ENCODE measurements around the gene FAM20C. TPM values are rescaled to one million over a fixed set of nuclear protein-coding genes. Genes with fewer than 3 reads are reported as not detected.

The FAM20C gene
- total RNA-seq, 3 donors from 2014 or later (not counting 1 experiment from before 2014, with no cell fraction given), result 1.2 to 8.6 (median 3.9) TPM

- Mint-ChIP-seq H3K4me1 (no peaks in the 10 kb centered on the region), H3K36me3 (no peaks in the 10 kb centered on the region), H3K27ac (no peak overlapping the region), H3K4me3 (no peak overlapping the region), H3K9me3 (no peaks in the 10 kb centered on the region), H3K27me3 (ENCODE audit: low read depth in 2 of 2) (no peaks in the 10 kb centered on the region)
- Histone ChIP-seq H3K27ac (ENCODE audit: low read length) (no peak overlapping the region), H3K4me1 (ENCODE audit: control insufficient read depth, insufficient read depth, low read length) (no peaks in the 10 kb centered on the region), H3K27me3 (ENCODE audit: control insufficient read depth, insufficient read depth, low read length) (no peaks in the 10 kb centered on the region), H3K36me3 (ENCODE audit: control insufficient read depth, insufficient read depth, low read length) (no peaks in the 10 kb centered on the region), H3K9me3 (ENCODE audit: control insufficient read depth, insufficient read depth, low read length) (no peaks in the 10 kb centered on the region), H3K4me3 (ENCODE audit: low read length) (no peak overlapping the region)
- 87% methylated on average over 21 of the region's 21 CpGs for WGBS (ENCODE audit: insufficient coverage)
- no peak for TF ChIP-seq CTCF (IDR thresholded peaks at IDR 0.05)
- intact Hi-C loops (cut with micrococcal nuclease), result no loop called here
- ATAC-seq (no peak), DNase-seq (no peak)
Measured at GRCh38 chr7:217781-218180, 25.4 kb downstream of the FAM20C start.

GRCh38 chr7:218316-218715 lies 25.9 kb downstream of the FAM20C start:
- no peak for DNase-seq
- H3K9me3 ChIP-seq (ENCODE audit: control insufficient read depth, insufficient read depth, low read length), result no peaks in the 10 kb centered on the region
- H3K27ac ChIP-seq (ENCODE audit: low read length), result no peak overlapping the region
- no peaks in the 10 kb centered on the region for H3K36me3 Mint-ChIP-seq
- no peaks in the 10 kb centered on the region for H3K36me3 ChIP-seq (ENCODE audit: control insufficient read depth, insufficient read depth, low read length)
- H3K4me3 ChIP-seq (ENCODE audit: low read length), result no peak overlapping the region
- no peak overlapping the region for H3K27ac Mint-ChIP-seq
- no peaks in the 10 kb centered on the region for H3K27me3 ChIP-seq (ENCODE audit: control insufficient read depth, insufficient read depth, low read length)
- TF ChIP-seq CTCF (IDR thresholded peaks at IDR 0.05), result no peak
- H3K4me3 Mint-ChIP-seq, result no peak overlapping the region
- WGBS (ENCODE audit: insufficient coverage), result 95% methylated on average over 24 of the region's 24 CpGs
- intact Hi-C loops (cut with micrococcal nuclease), result no loop called here
- no peaks in the 10 kb centered on the region for H3K4me1 ChIP-seq (ENCODE audit: control insufficient read depth, insufficient read depth, low read length)
- no peaks in the 10 kb centered on the region for H3K4me1 Mint-ChIP-seq
- no peaks in the 10 kb centered on the region for H3K9me3 Mint-ChIP-seq
- no peaks in the 10 kb centered on the region for H3K27me3 Mint-ChIP-seq (ENCODE audit: low read depth in 2 of 2)
- ATAC-seq, result no peak

- DNase-seq (no peak), ATAC-seq (no peak)
- no peaks in the 10 kb centered on the region for H3K36me3 Mint-ChIP-seq
- H3K27ac ChIP-seq (ENCODE audit: low read length), result no peak overlapping the region
- no peak overlapping the region for H3K4me3 ChIP-seq (ENCODE audit: low read length)
- H3K4me3 Mint-ChIP-seq, result no peak overlapping the region
- intact Hi-C loops (cut with micrococcal nuclease), result no loop called here
- no peak for TF ChIP-seq CTCF (IDR thresholded peaks at IDR 0.05)
- WGBS (ENCODE audit: insufficient coverage), result 93% methylated on average over 28 of the region's 28 CpGs
- H3K27me3 ChIP-seq (ENCODE audit: control insufficient read depth, insufficient read depth, low read length), result no peaks in the 10 kb centered on the region
- H3K4me1 ChIP-seq (ENCODE audit: control insufficient read depth, insufficient read depth, low read length), result no peaks in the 10 kb centered on the region
- no peaks in the 10 kb centered on the region for H3K9me3 Mint-ChIP-seq
- no peaks in the 10 kb centered on the region for H3K36me3 ChIP-seq (ENCODE audit: control insufficient read depth, insufficient read depth, low read length)
- no peaks in the 10 kb centered on the region for H3K4me1 Mint-ChIP-seq
- H3K27me3 Mint-ChIP-seq (ENCODE audit: low read depth in 2 of 2), result no peaks in the 10 kb centered on the region
- H3K9me3 ChIP-seq (ENCODE audit: control insufficient read depth, insufficient read depth, low read length), result no peaks in the 10 kb centered on the region
- no peak overlapping the region for H3K27ac Mint-ChIP-seq
Measured at GRCh38 chr7:218896-219580, 26.7 kb downstream of the FAM20C start.

- WGBS (ENCODE audit: insufficient coverage), result 91% methylated on average over 9 of the region's 9 CpGs
- intact Hi-C loops (cut with micrococcal nuclease), result no loop called here
- no peaks in the 10 kb centered on the region for H3K9me3 ChIP-seq (ENCODE audit: control insufficient read depth, insufficient read depth, low read length)
Measured at GRCh38 chr7:219581-220150, 27.3 kb downstream of the FAM20C start.

More at GRCh38 chr7:219581-220150, 27.3 kb downstream of the FAM20C start:
- Histone ChIP-seq H3K36me3 (ENCODE audit: control insufficient read depth, insufficient read depth, low read length) (no peaks in the 10 kb centered on the region), H3K27ac (ENCODE audit: low read length) (no peak overlapping the region), H3K4me3 (ENCODE audit: low read length) (no peak overlapping the region), H3K27me3 (ENCODE audit: control insufficient read depth, insufficient read depth, low read length) (no peaks in the 10 kb centered on the region), H3K4me1 (ENCODE audit: control insufficient read depth, insufficient read depth, low read length) (no peaks in the 10 kb centered on the region)
- Mint-ChIP-seq H3K9me3 (no peaks in the 10 kb centered on the region), H3K4me1 (no peaks in the 10 kb centered on the region), H3K27me3 (ENCODE audit: low read depth in 2 of 2) (no peaks in the 10 kb centered on the region), H3K4me3 (no peak overlapping the region), H3K36me3 (no peaks in the 10 kb centered on the region), H3K27ac (no peak overlapping the region)
- TF ChIP-seq CTCF (IDR thresholded peaks at IDR 0.05), result no peak
- no peak for ATAC-seq
- DNase-seq, result no peak

Measured in natural killer cell (primary cell).